Urinary bladder (tissue), 4 donors: ENCODE measurements around the gene ZNF324. TPM values are rescaled to one million over a fixed set of nuclear protein-coding genes. Genes with fewer than 3 reads are reported as not detected.
A peak's percentile ranks its signal among the peaks of the same experiment; 100 is the strongest.
"Not testable (repeated sequence)": the region's sequence is repeated elsewhere in the genome, so short reads cannot be mapped to it uniquely, and the experiment has no call there.

ENCODE experiments used
- DNase-seq: peaks from one replicate; pipeline ENCODE4 v3.0.0-alpha.2; 2015; ENCODE audit errors: extremely low spot score
- H3K27ac ChIP-seq: one replicate; pipeline ENCODE4 v1.5.1; 2013; ENCODE audit warnings: low read depth, mild to moderate bottlenecking, moderate library complexity
- H3K36me3 ChIP-seq: one replicate; pipeline ENCODE4 v1.6.1; 2013; ENCODE audit warnings: mild to moderate bottlenecking, moderate library complexity; ENCODE audit not compliant: insufficient read depth
- H3K4me1 ChIP-seq: one replicate; pipeline ENCODE4 v1.6.1; 2013; ENCODE audit warnings: mild to moderate bottlenecking, moderate library complexity; ENCODE audit not compliant: insufficient read depth
- H3K4me3 ChIP-seq: one replicate; pipeline ENCODE4 v1.5.1; 2013; ENCODE audit warnings: low read depth, low read length
- WGBS: extraction: QIAGEN DNeasy Blood & Tissue Kit; methylation state at CpG from one replicate; pipeline ENCODE4 v1.1.7; 2013; 5-methylcytosine and 5-hydroxymethylcytosine counted together
- polyA plus RNA-seq: library from polyadenylated mRNA; stranded (reverse); fragments of 200-250 nt; gene quantifications from one replicate; pipeline ENCODE4 v1.2.3, GENCODE V29; 2013
- total RNA-seq: library from RNA; depleted of rRNA; stranded (reverse); fragments of >200 nt; gene quantifications from one replicate; pipeline ENCODE4 v1.2.3, GENCODE V29; 2014
- donor health status: healthy with polysubstance abuse.
- donor health status: healthy.

The ZNF324 gene
- total and polyA plus RNA-seq, 2 donors = 8.6 to 9.5 TPM

- peak overlapping the region; percentile 46 for H3K4me3 ChIP-seq
- no peaks in the 10 kb centered on the region for H3K36me3 ChIP-seq
- H3K27ac ChIP-seq = peak overlapping the region; percentile 63
- no peaks in the 10 kb centered on the region for H3K4me1 ChIP-seq
- peak; percentile 96 for DNase-seq
- WGBS = under 1% methylated on average over 60 of the region's 60 CpGs
Observed at GRCh38 chr19:58499021-58499927, 32.4 kb downstream of the ZNF324 start.

- no peak for DNase-seq
- WGBS = 91% methylated on average over 14 of the region's 14 CpGs
- Histone ChIP-seq H3K27ac (no peak overlapping the region), H3K4me3 (no peak overlapping the region), H3K36me3 (no peaks in the 10 kb centered on the region), H3K4me1 (no peaks in the 10 kb centered on the region)
Observed at GRCh38 chr19:58500242-58500641, 33.4 kb downstream of the ZNF324 start.

GRCh38 chr19:58507602-58508223 is 40.8 kb downstream of the ZNF324 start:
- H3K27ac ChIP-seq, H3K36me3 ChIP-seq, H3K4me1 ChIP-seq, H3K4me3 ChIP-seq, DNase-seq: not testable (repeated sequence)
- WGBS = 71% methylated on average over 8 of the region's 8 CpGs

GRCh38 chr19:58509731-58510083 is 42.8 kb downstream of the ZNF324 start:
- no peak for DNase-seq
- Histone ChIP-seq H3K27ac (no peak overlapping the region), H3K4me1 (no peaks in the 10 kb centered on the region), H3K36me3 (no peaks in the 10 kb centered on the region), H3K4me3 (no peak overlapping the region)
- 78% methylated on average over 11 of the region's 11 CpGs for WGBS

- H3K27ac ChIP-seq = no peak overlapping the region
- 81% methylated on average over 8 of the region's 8 CpGs for WGBS
- no peak overlapping the region for H3K4me3 ChIP-seq
- no peaks in the 10 kb centered on the region for H3K4me1 ChIP-seq
- DNase-seq = no peak
- no peaks in the 10 kb centered on the region for H3K36me3 ChIP-seq
Observed at GRCh38 chr19:58510084-58510862, 43.4 kb downstream of the ZNF324 start.

GRCh38 chr19:58511353-58512208 is 44.7 kb downstream of the ZNF324 start, which contains the start of gene SLC27A5:
SLC27A5 (minus strand) TSS chr19:58511992; CDS start chr19:58511955, 37 bp downstream.
- Histone ChIP-seq H3K27ac (no peak within 1 kb of the TSS), H3K4me1 (no peaks in the 10 kb centered on the region), H3K36me3 (no peaks in the 10 kb centered on the region), H3K4me3 (no peak within 1 kb of the TSS)
- WGBS = 87% methylated on average over 25 of the region's 25 CpGs
- DNase-seq = no peak

- H3K36me3 ChIP-seq = peaks cover 3% of the 10 kb centered on the region
- no peak overlapping the region for H3K4me3 ChIP-seq
- peak overlapping the region; percentile 11 for H3K27ac ChIP-seq
- WGBS = 80% methylated on average over 10 of the region's 10 CpGs
- no peaks in the 10 kb centered on the region for H3K4me1 ChIP-seq
- no peak for DNase-seq
Observed at GRCh38 chr19:58513213-58513693, 46.4 kb downstream of the ZNF324 start.

- Histone ChIP-seq H3K4me3 (peak overlapping the region; percentile 15), H3K36me3 (peaks cover 3% of the 10 kb centered on the region), H3K4me1 (no peaks in the 10 kb centered on the region), H3K27ac (peak overlapping the region; percentile 11)
- no peak for DNase-seq
- WGBS = 13% methylated on average over 66 of the region's 66 CpGs
Observed at GRCh38 chr19:58513694-58514563, 47.0 kb downstream of the ZNF324 start.

GRCh38 chr19:58514564-58515022 is 47.7 kb downstream of the ZNF324 start:
- no peak overlapping the region for H3K27ac ChIP-seq

GRCh38 chr19:58515259-58515658 is 48.4 kb downstream of the ZNF324 start:
- DNase-seq = no peak
- 91% methylated on average over 2 of the region's 2 CpGs for WGBS
- Histone ChIP-seq H3K4me3 (no peak overlapping the region), H3K27ac (no peak overlapping the region), H3K36me3 (peaks cover 3% of the 10 kb centered on the region), H3K4me1 (no peaks in the 10 kb centered on the region)

More at GRCh38 chr19:58514564-58515022, 47.7 kb downstream of the ZNF324 start:
- WGBS = 72% methylated on average over 3 of the region's 3 CpGs
- Histone ChIP-seq H3K4me1 (no peaks in the 10 kb centered on the region), H3K4me3 (no peak overlapping the region), H3K36me3 (peaks cover 3% of the 10 kb centered on the region)
- no peak for DNase-seq

GRCh38 chr19:58516246-58516836 is 49.5 kb downstream of the ZNF324 start:
- no peaks in the 10 kb centered on the region for H3K4me1 ChIP-seq
- peaks cover 3% of the 10 kb centered on the region for H3K36me3 ChIP-seq
- no peak overlapping the region for H3K4me3 ChIP-seq
- no peak overlapping the region for H3K27ac ChIP-seq
- DNase-seq = no peak
- 91% methylated on average over 25 of the region's 25 CpGs for WGBS
